Thoracic aorta (tissue), 2 donors: ENCODE measurements around the gene CMKLR1. TPM values are rescaled to one million over a fixed set of nuclear protein-coding genes. Genes with fewer than 3 reads are reported as not detected.

Experiments
- ATAC-seq: fragments of 150-250 bp; one replicate; pipeline ENCODE4 v1.8.0; 2017; ENCODE audit warnings: low read depth; ENCODE audit not compliant: insufficient number of reproducible peaks, low FRiP score
- DNase-seq: peaks from one replicate; pipeline ENCODE4 v3.0.0-alpha.2; 2020; ENCODE audit warnings: low spot score
- H3K27ac ChIP-seq, 2 donors: fragments of 200-600 bp; sonication (generic); 1 replicate in 1 of 2; 2 replicates in 1 of 2; pipeline ENCODE4 v1.5.1; 2016; ENCODE audit warnings: mild to moderate bottlenecking in 2 of 2, moderate library complexity in 2 of 2
- H3K27me3 ChIP-seq: fragments of 200-600 bp; sonication (generic); replicated peaks from 2 replicates; pipeline ENCODE4 v1.6.0; 2016; ENCODE audit warnings: mild to moderate bottlenecking; ENCODE audit not compliant: insufficient read depth
- H3K36me3 ChIP-seq: fragments of 200-600 bp; sonication (generic); one replicate; pipeline ENCODE4 v1.5.1; 2016
- H3K4me1 ChIP-seq, 2 donors: fragments of 200-600 bp; sonication (generic); 1 replicate in 1 of 2; 2 replicates in 1 of 2; pipeline versions ENCODE4 v1.5.1 to v1.6.0; 2016; ENCODE audit warnings: low read depth in 2 of 2, mild to moderate bottlenecking in 1 of 2; ENCODE audit not compliant: control insufficient read depth in 1 of 2
- H3K4me3 ChIP-seq: fragments of 200-600 bp; sonication (generic); 2 replicates; pipeline ENCODE4 v1.5.1; 2016; ENCODE audit warnings: mild to moderate bottlenecking
- H3K9me3 ChIP-seq: fragments of 200-600 bp; sonication (generic); 2 replicates; pipeline ENCODE4 v1.5.1; 2016
- total RNA-seq, 2 donors: library from RNA; depleted of rRNA; stranded (reverse); fragments of >200 nt; gene quantifications; one replicate each; pipeline versions ENCODE4 v1.1.0 to v1.2.3, GENCODE V29; 2016
- TF ChIP-seq, protein P1 (sequence below): fragments of 200-600 bp; sonication (generic); IDR thresholded peaks from one replicate; pipeline ENCODE4 v1.5.1; 2019; ENCODE audit warnings: antibody characterized with exemption

The CMKLR1 gene
- total RNA-seq, 2 donors from 2014 or later: 56.6 to 73.8 TPM

DNA sequence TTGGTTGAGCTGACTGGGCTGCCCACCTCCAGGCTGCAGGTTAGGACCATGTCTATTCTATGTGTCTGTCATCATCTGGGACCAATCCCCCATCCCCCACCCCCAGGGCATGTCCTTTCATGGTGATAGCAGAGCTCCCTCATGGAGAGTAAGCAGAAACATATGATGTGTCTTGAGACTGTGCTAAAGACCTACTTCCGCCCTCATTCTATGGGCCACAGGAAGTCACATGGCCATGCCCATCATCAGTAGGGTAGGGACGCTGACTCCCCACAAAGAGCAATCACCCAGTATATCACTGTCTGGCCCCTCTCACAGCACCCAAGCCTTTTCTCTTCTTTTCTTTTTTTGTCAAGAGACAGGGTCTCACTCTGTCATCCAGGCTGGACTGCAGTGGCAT, 99.7 kb downstream of the CMKLR1 start:
- ATAC-seq: no peak

DNA sequence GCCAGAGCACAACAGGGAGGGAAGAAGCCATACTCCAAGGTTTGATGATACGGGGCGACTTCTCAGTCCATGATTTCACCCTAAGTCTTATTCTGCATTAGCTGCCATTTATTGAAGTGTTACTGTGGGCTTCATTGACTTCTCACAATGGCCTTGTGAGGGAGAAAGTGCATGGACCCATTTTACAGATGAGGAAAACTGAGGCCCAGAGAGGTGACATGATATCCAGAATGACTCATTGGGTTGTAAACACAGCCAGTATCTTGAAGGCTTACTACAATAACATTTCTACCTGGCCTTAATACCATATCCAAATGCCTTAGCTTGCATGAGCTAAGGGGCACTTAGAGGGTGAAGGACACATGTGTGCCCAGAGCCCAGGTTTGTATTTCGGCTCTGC, 100.6 kb downstream of the CMKLR1 start:
- no peaks in the 10 kb centered on the region for H3K9me3 ChIP-seq
- no peak overlapping the region for H3K27ac ChIP-seq
- no peak overlapping the region for H3K4me3 ChIP-seq
- ATAC-seq (no peak), DNase-seq (no peak)
- H3K36me3 ChIP-seq: no peaks in the 10 kb centered on the region
- H3K4me1 ChIP-seq: peaks cover 0 to 12% of the 10 kb centered on the region in 2 donors
- H3K27me3 ChIP-seq: no peaks in the 10 kb centered on the region
- TF ChIP-seq, protein P1, sequence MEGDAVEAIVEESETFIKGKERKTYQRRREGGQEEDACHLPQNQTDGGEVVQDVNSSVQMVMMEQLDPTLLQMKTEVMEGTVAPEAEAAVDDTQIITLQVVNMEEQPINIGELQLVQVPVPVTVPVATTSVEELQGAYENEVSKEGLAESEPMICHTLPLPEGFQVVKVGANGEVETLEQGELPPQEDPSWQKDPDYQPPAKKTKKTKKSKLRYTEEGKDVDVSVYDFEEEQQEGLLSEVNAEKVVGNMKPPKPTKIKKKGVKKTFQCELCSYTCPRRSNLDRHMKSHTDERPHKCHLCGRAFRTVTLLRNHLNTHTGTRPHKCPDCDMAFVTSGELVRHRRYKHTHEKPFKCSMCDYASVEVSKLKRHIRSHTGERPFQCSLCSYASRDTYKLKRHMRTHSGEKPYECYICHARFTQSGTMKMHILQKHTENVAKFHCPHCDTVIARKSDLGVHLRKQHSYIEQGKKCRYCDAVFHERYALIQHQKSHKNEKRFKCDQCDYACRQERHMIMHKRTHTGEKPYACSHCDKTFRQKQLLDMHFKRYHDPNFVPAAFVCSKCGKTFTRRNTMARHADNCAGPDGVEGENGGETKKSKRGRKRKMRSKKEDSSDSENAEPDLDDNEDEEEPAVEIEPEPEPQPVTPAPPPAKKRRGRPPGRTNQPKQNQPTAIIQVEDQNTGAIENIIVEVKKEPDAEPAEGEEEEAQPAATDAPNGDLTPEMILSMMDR: no peak

More for the DNA sequence above, 99.7 kb downstream of the CMKLR1 start:
- Histone ChIP-seq H3K36me3 (no peaks in the 10 kb centered on the region), H3K27me3 (no peaks in the 10 kb centered on the region), H3K9me3 (no peaks in the 10 kb centered on the region), H3K27ac (no peak overlapping the region), H3K4me3 (no peak overlapping the region), H3K4me1 (peaks cover 0 to 3% of the 10 kb centered on the region in 2 donors)
- DNase-seq: no peak
- TF ChIP-seq, protein P1: no peak

Other genes with a start within 250 kb of the CMKLR1 start
- gene WSCD2, start 210.0 kb downstream of the CMKLR1 start, total RNA-seq: 1 to 10 TPM; 3.3 to 6.9 TPM
- 10 to 100 TPM; 10.2 to 11.8 TPM for gene FICD, start 176.0 kb upstream of the CMKLR1 start, total RNA-seq
- gene SART3, start 221.9 kb upstream of the CMKLR1 start, total RNA-seq: 10 to 100 TPM; 52.1 to 94.0 TPM
- 100 to 1,000 TPM; 144 to 235 TPM for gene ISCU, start 223.3 kb upstream of the CMKLR1 start, total RNA-seq